AG04450 (cell line): Measurements from ENCODE around the gene MED13L. TPM values are rescaled to one million over a fixed set of nuclear protein-coding genes. Genes with fewer than 3 reads are reported as not detected.

Source experiments
- CTCF ChIA-PET: fragments of 300-600, 350-600 bp; formaldehyde crosslinking; extraction: SDS; loops from one replicate; lab custom pipeline; 2022; ENCODE audit warnings: antibody characterized with exemption, inconsistent platforms; lab: Charles Lee
- POLR2A ChIA-PET: fragments of 350-600 bp; formaldehyde crosslinking; extraction: SDS; loops from one replicate; lab custom pipeline; 2021; ENCODE audit warnings: antibody characterized with exemption, inconsistent platforms; lab: Yijun Ruan, JAX
- DNase-seq: peaks from one replicate; pipeline ENCODE4 v3.0.0-alpha.2; 2011; ENCODE audit warnings: low read depth, low spot score
- H3K27ac ChIP-seq: one replicate; pipeline ENCODE4 v1.5.1; 2012; ENCODE audit warnings: low read depth, low read length, control low read depth
- H3K27me3 ChIP-seq: one replicate; pipeline ENCODE4 v1.6.0; 2012; ENCODE audit warnings: low read length; ENCODE audit not compliant: control insufficient read depth, insufficient read depth
- H3K4me3 ChIP-seq: 2 replicates; pipeline ENCODE4 v1.5.1; 2011; ENCODE audit warnings: mild to moderate bottlenecking, low read depth, low read length, control low read depth
- H3K9me3 ChIP-seq: 2 replicates; pipeline ENCODE4 v1.5.1; 2012; ENCODE audit warnings: low read length; ENCODE audit not compliant: control insufficient read depth, insufficient read depth
- polyA plus RNA-seq: library from polyadenylated mRNA; depleted of rRNA; stranded (reverse); fragments of >200 nt; gene quantifications from 2 replicates; pipeline ENCODE4 v1.2.3, GENCODE V29; 2011
- TF ChIP-seq, protein P1 (sequence below): IDR thresholded peaks from 2 replicates; pipeline ENCODE4 v1.5.1; 2011; ENCODE audit warnings: low read depth, low read length, control low read depth, inconsistent platforms

MED13L gene
- polyA plus RNA-seq, 1 experiment: 56.2 TPM

DNA sequence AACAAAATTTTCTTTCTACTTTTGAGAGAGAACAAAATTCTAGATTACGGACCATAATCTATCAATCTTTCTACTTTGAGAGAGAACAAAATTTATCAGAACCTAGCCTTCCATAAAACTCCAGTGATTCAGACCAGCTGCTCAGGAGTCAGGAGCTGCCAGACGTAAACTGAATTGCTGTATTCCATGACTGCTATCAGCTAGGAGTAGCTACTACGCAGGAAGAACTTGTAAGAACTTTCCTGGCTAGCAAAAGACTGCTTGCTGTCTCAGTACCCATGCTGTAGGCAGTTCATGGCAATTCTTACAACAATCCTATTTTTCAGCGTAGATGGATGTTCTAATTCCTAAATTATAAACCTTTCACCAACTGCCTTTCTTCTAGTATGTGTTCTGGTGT lies 73.3 kb downstream of the MED13L start:
- no peak for DNase-seq
- POLR2A ChIA-PET: no interaction called here
- H3K9me3 ChIP-seq: no peaks in the 10 kb centered on the region
- no peaks in the 10 kb centered on the region for H3K27me3 ChIP-seq
- H3K27ac ChIP-seq: no peak overlapping the region
- CTCF ChIA-PET: interaction anchor here (0.5 to 1.4 kb wide), 3 partner anchors 28 to 188 kb away, joined by 3 read pairs; no protein-coding TSS in a partner anchor
- TF ChIP-seq, protein P1, sequence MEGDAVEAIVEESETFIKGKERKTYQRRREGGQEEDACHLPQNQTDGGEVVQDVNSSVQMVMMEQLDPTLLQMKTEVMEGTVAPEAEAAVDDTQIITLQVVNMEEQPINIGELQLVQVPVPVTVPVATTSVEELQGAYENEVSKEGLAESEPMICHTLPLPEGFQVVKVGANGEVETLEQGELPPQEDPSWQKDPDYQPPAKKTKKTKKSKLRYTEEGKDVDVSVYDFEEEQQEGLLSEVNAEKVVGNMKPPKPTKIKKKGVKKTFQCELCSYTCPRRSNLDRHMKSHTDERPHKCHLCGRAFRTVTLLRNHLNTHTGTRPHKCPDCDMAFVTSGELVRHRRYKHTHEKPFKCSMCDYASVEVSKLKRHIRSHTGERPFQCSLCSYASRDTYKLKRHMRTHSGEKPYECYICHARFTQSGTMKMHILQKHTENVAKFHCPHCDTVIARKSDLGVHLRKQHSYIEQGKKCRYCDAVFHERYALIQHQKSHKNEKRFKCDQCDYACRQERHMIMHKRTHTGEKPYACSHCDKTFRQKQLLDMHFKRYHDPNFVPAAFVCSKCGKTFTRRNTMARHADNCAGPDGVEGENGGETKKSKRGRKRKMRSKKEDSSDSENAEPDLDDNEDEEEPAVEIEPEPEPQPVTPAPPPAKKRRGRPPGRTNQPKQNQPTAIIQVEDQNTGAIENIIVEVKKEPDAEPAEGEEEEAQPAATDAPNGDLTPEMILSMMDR: no peak
- H3K4me3 ChIP-seq: no peak overlapping the region

- Histone ChIP-seq H3K27ac (no peak overlapping the region), H3K9me3 (no peaks in the 10 kb centered on the region), H3K4me3 (no peak overlapping the region), H3K27me3 (no peaks in the 10 kb centered on the region)
- DNase-seq: no peak
- ChIA-PET CTCF (interaction anchor here (1.0 to 2.6 kb wide), 3 partner anchors 18 to 204 kb away, joined by 3 to 6 read pairs (median 3); no protein-coding TSS in a partner anchor), POLR2A (no interaction called here)
- TF ChIP-seq, protein P1: peak; percentile 43
Observed at GRCh38 chr12:116202940-116203339, 74.6 kb downstream of the MED13L start.

DNA sequence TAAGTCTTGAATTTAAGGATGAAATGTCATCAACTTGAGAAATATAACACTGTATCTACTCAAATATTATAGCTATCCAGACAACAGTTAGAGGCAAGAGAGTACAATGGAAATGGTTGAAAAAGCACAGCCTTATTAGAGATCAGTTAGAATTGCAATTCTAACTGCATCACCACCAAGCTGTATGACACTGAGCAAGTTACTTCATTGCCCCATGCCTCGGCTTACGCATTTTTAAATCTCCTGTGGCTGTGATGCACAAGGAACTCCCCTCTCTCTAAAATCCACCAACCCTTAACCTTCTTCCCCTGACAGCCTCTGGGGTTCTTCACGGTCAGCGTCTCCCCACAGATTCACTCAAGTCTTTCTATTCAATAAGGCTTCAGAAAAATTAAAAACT lies 75.1 kb downstream of the MED13L start:
- H3K27ac ChIP-seq: no peak overlapping the region
- CTCF ChIA-PET: interaction anchor here (1.0 to 2.6 kb wide), 4 partner anchors 19 to 203 kb away, joined by 3 to 8 read pairs (median 4); no protein-coding TSS in a partner anchor
- H3K9me3 ChIP-seq: no peaks in the 10 kb centered on the region
- TF ChIP-seq, protein P1: no peak
- POLR2A ChIA-PET: no interaction called here
- no peak overlapping the region for H3K4me3 ChIP-seq
- no peak for DNase-seq
- H3K27me3 ChIP-seq: no peaks in the 10 kb centered on the region

DNA sequence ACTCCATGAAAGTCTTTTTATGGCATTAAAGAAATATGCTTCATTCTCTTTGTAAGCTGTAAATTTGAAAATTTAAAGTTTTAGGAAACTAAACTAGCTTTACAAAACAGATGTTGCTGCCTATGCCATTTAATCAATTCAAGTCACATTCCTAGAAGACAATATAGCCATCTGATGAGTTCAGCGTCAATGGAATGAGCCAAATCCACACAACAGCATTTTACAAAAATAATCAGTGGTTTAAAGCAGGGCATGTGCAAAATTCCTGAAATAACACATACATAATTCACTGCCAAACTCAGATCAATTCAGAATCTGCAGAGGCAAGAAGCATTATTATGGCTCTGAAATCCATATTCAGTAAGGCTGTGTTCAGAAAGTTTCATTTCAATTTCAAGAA lies 75.6 kb downstream of the MED13L start:
- CTCF ChIA-PET: interaction anchor here (0.7 to 2.6 kb wide), 5 partner anchors 19 to 203 kb away, joined by 3 to 8 read pairs (median 3); no protein-coding TSS in a partner anchor
- H3K27ac ChIP-seq: no peak overlapping the region
- no peak for DNase-seq
- H3K9me3 ChIP-seq: no peaks in the 10 kb centered on the region
- POLR2A ChIA-PET: no interaction called here
- TF ChIP-seq, protein P1: no peak
- H3K27me3 ChIP-seq: no peaks in the 10 kb centered on the region
- H3K4me3 ChIP-seq: no peak overlapping the region

DNA sequence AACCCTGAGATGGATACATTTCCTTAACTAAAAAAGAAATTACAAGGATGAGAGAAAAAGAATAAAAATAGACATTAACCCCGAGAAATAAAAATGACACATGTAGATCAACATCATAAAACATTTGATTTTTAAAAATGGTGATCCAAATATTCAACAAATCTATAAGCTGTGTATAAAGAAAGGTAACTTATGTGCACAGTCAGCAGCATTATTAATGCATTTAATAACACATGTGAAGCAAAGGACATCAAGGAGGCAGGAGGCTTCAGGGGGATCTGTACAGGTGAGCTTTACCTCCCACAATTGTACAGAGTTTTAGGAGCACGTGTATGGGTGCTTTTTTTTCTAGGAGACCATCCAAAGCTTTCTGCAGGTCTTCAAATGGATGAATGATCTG lies 76.1 kb downstream of the MED13L start:
- no peak for DNase-seq
- CTCF ChIA-PET: interaction anchor here (0.7 to 2.6 kb wide), 4 partner anchors 33 to 202 kb away, joined by 3 to 8 read pairs (median 4); no protein-coding TSS in a partner anchor
- Histone ChIP-seq H3K27me3 (no peaks in the 10 kb centered on the region), H3K9me3 (no peaks in the 10 kb centered on the region), H3K4me3 (no peak overlapping the region), H3K27ac (no peak overlapping the region)
- POLR2A ChIA-PET: no interaction called here
- TF ChIP-seq, protein P1: no peak
